Motor neuron (in vitro differentiated cells): Measurements from ENCODE around the gene ADGRL3. TPM values are rescaled to one million over a fixed set of nuclear protein-coding genes. Genes with fewer than 3 reads are reported as not detected.

Experiments
- ATAC-seq, 8 experiments: fragments of 200-7000 bp; cut with Tn5 transposase; replicated peaks in 6 of 8; 2 replicates each; pipeline ENCODE4 v1.8.0; 2021; ENCODE audit warnings: mild to moderate bottlenecking in 8 of 8, moderate library complexity in 8 of 8
- H3K27ac ChIP-seq, 2 donors: fragments of 250-450 bp; sonication (Bioruptor Pico); 2 replicates each; pipeline ENCODE4 v1.9.0; 2021; ENCODE audit warnings: antibody characterized with exemption in 2 of 2, mild to moderate bottlenecking in 2 of 2, moderate library complexity in 1 of 2
- H3K4me1 ChIP-seq, 2 donors: fragments of 250-450 bp; sonication (Bioruptor Pico); replicated peaks in 1 of 2; 2 replicates each; pipeline ENCODE4 v1.6.1; 2021; ENCODE audit warnings: antibody characterized with exemption in 2 of 2, mild to moderate bottlenecking in 2 of 2, moderate library complexity in 1 of 2
- H3K4me3 ChIP-seq, 5 donors: fragments of 250-450 bp; sonication (Bioruptor Pico); 2 replicates each; pipeline ENCODE4 v1.9.0; 2021; ENCODE audit warnings: antibody characterized with exemption in 5 of 5, mild to moderate bottlenecking in 5 of 5, moderate library complexity in 4 of 5
- WGBS, 10 experiments: fragments of 450-650 bp; shearing (Covaris generic); methylation state at CpG; one replicate each; pipeline ENCODE4 v1.0.0; 2022; 5-methylcytosine and 5-hydroxymethylcytosine counted together
- in situ Hi-C, 9 experiments: fragments of 400-800 bp; cut with MboI; loops; one replicate each; pipeline ENCODE4 v1.15.0; 2021; ENCODE audit warnings: low sequenced_read_pairs in 9 of 9, low pct_unique_long_range_greater_than_20kb in 2 of 9; ENCODE audit not compliant: unreplicated experiment in 9 of 9
- total RNA-seq, 8 experiments: library from RNA; unstranded; fragments of 300-600 nt; gene quantifications; 2 replicates each; pipeline versions ENCODE4 v1.2.3 to v1.2.4, GENCODE V29; 2022

Gene ADGRL3
- total RNA-seq, 8 experiments from 2014 or later, result 0.15 to 117 (median 70.8) TPM

- Histone ChIP-seq H3K4me3 (no peak overlapping the region), H3K4me1 (peaks cover 34 to 49% of the 10 kb centered on the region in 2 donors), H3K27ac (no peak overlapping the region)
- peak in 5 of 8 experiments; percentile 64 to 89 (median 78) for ATAC-seq
- WGBS, 10 experiments, result 0 to 100% (median 70%) methylated on average over 1 to 2 of the region's 2 CpGs; no CpG with 5 or more reads in 4 of the 10 experiments
- in situ Hi-C loops, result no loop called here
Observed at GRCh38 chr4:61300266-61300844, 100.2 kb downstream of the ADGRL3 start.

- no peak for ATAC-seq
- WGBS, 10 experiments, result 0 to 90% (median 75%) methylated on average over 1 to 3 of the region's 3 CpGs; no CpG with 5 or more reads in 1 of the 10 experiments
- in situ Hi-C loops, result no loop called here
- Histone ChIP-seq H3K4me1 (peaks cover 26 to 43% of the 10 kb centered on the region in 2 donors), H3K27ac (no peak overlapping the region), H3K4me3 (no peak overlapping the region)
Observed at GRCh38 chr4:61301271-61301670, 101.1 kb downstream of the ADGRL3 start.

- peaks cover 2 to 8% of the 10 kb centered on the region in 2 donors for H3K4me1 ChIP-seq
- H3K27ac ChIP-seq, result no peak overlapping the region
- H3K4me3 ChIP-seq, result no peak overlapping the region
- in situ Hi-C loops, result no loop called here
- no peak for ATAC-seq
- 100% methylated on average over 1 to 2 of the region's 2 CpGs; no CpG with 5 or more reads in 7 of the 10 experiments for WGBS, 10 experiments
Observed at GRCh38 chr4:61308033-61308432, 107.9 kb downstream of the ADGRL3 start.

- in situ Hi-C loops, result no loop called here
- peaks cover 0 to 3% of the 10 kb centered on the region in 2 donors for H3K4me1 ChIP-seq
- 0 to 100% (median 87%) methylated on average over 1 of the region's 1 CpG; no CpG with 5 or more reads in 2 of the 10 experiments for WGBS, 10 experiments
- no peak overlapping the region for H3K4me3 ChIP-seq
- ATAC-seq, result peak in 2 of 8 experiments; percentile 30 to 46
- no peak overlapping the region for H3K27ac ChIP-seq
Observed at GRCh38 chr4:61309616-61310015, 109.5 kb downstream of the ADGRL3 start.

GRCh38 chr4:61312526-61312925 lies 112.4 kb downstream of the ADGRL3 start:
- peaks cover 0 to 3% of the 10 kb centered on the region in 2 donors for H3K4me1 ChIP-seq
- 0 to 100% (median 84%) methylated on average over 1 of the region's 1 CpG; no CpG with 5 or more reads in 2 of the 10 experiments for WGBS, 10 experiments
- in situ Hi-C loops, result no loop called here
- no peak overlapping the region for H3K27ac ChIP-seq
- no peak for ATAC-seq
- no peak overlapping the region for H3K4me3 ChIP-seq

GRCh38 chr4:61318431-61318830 lies 118.3 kb downstream of the ADGRL3 start:
- H3K4me3 ChIP-seq, result no peak overlapping the region
- H3K27ac ChIP-seq, result no peak overlapping the region
- 20 to 100% (median 100%) methylated on average over 1 of the region's 1 CpG; no CpG with 5 or more reads in 3 of the 10 experiments for WGBS, 10 experiments
- ATAC-seq, result peak in 2 of 8 experiments; percentile 77 to 90
- H3K4me1 ChIP-seq, result no peaks in the 10 kb centered on the region
- in situ Hi-C loops, result no loop called here

GRCh38 chr4:61319156-61319555 lies 119.0 kb downstream of the ADGRL3 start:
- in situ Hi-C loops, result no loop called here
- no peak overlapping the region for H3K4me3 ChIP-seq
- ATAC-seq, result no peak
- H3K4me1 ChIP-seq, result no peaks in the 10 kb centered on the region
- H3K27ac ChIP-seq, result no peak overlapping the region

- WGBS, 10 experiments, result 0 to 100% (median 60%) methylated on average over 1 of the region's 1 CpG; no CpG with 5 or more reads in 2 of the 10 experiments
Observed at GRCh38 chr4:61320154-61320553, 120.0 kb downstream of the ADGRL3 start.

GRCh38 chr4:61320631-61321030 lies 120.5 kb downstream of the ADGRL3 start:
- no peak overlapping the region for H3K27ac ChIP-seq
- in situ Hi-C loops, result no loop called here
- no peak overlapping the region for H3K4me3 ChIP-seq
- ATAC-seq, result no peak
- no peaks in the 10 kb centered on the region for H3K4me1 ChIP-seq
- 0 to 100% (median 74%) methylated on average over 1 of the region's 1 CpG; no CpG with 5 or more reads in 2 of the 10 experiments for WGBS, 10 experiments

More at GRCh38 chr4:61320154-61320553, 120.0 kb downstream of the ADGRL3 start:
- H3K27ac ChIP-seq, result no peak overlapping the region
- no peak for ATAC-seq
- no peaks in the 10 kb centered on the region for H3K4me1 ChIP-seq
- no peak overlapping the region for H3K4me3 ChIP-seq
- in situ Hi-C loops, result no loop called here

- Histone ChIP-seq H3K4me1 (peaks cover 15 to 32% of the 10 kb centered on the region in 2 donors), H3K27ac (no peak overlapping the region), H3K4me3 (no peak overlapping the region)
- 6 to 75% (median 53%) methylated on average over 1 to 4 of the region's 4 CpGs for WGBS, 10 experiments
- in situ Hi-C loops, result no loop called here
- ATAC-seq, result peak in 5 of 8 experiments; percentile 32 to 87 (median 43)
Observed at GRCh38 chr4:61332693-61333092, 132.6 kb downstream of the ADGRL3 start.

- 0 to 100% (median 73%) methylated on average over 1 of the region's 1 CpG; no CpG with 5 or more reads in 4 of the 10 experiments for WGBS, 10 experiments
- in situ Hi-C loops, result no loop called here
- ATAC-seq, result no peak
- H3K4me1 ChIP-seq, result peaks cover 15 to 32% of the 10 kb centered on the region in 2 donors
- no peak overlapping the region for H3K27ac ChIP-seq
- no peak overlapping the region for H3K4me3 ChIP-seq
Observed at GRCh38 chr4:61333490-61333889, 133.4 kb downstream of the ADGRL3 start.

GRCh38 chr4:61335241-61335763 lies 135.2 kb downstream of the ADGRL3 start:
- in situ Hi-C loops, result no loop called here
- no peak for ATAC-seq
- WGBS, 10 experiments, result 8 to 60% (median 32%) methylated on average over 1 to 3 of the region's 3 CpGs
- Histone ChIP-seq H3K4me3 (no peak overlapping the region), H3K4me1 (peaks cover 15 to 32% of the 10 kb centered on the region in 2 donors), H3K27ac (no peak overlapping the region)

GRCh38 chr4:61336488-61336887 lies 136.4 kb downstream of the ADGRL3 start:
- peak in 3 of 8 experiments; percentile 16 to 61 (median 35) for ATAC-seq
- 7 to 58% (median 44%) methylated on average over 1 to 4 of the region's 5 CpGs; no CpG with 5 or more reads in 1 of the 10 experiments for WGBS, 10 experiments
- in situ Hi-C loops, result no loop called here
- no peak overlapping the region for H3K4me3 ChIP-seq
- no peak overlapping the region for H3K27ac ChIP-seq
- peaks cover 15 to 32% of the 10 kb centered on the region in 2 donors for H3K4me1 ChIP-seq
